Left lung (tissue), 10 donors: ENCODE measurements around the gene MARVELD3. TPM values are rescaled to one million over a fixed set of nuclear protein-coding genes. Genes with fewer than 3 reads are reported as not detected.
A peak's percentile ranks its signal among the peaks of the same experiment; 100 is the strongest.

Experiments used
- ATAC-seq: fragments of 200-7000 bp; cut with Tn5 transposase; one replicate; pipeline ENCODE4 v1.9.1; 2020; ENCODE audit warnings: moderate library complexity
- DNase-seq, 4 donors: peaks; one replicate each; pipeline ENCODE4 v3.0.0-alpha.2; 2013 to 2020
- H3K27ac ChIP-seq, 2 donors: fragments of 200-600 bp; sonication (generic) in 1 of 2; one replicate each; pipeline versions ENCODE4 v1.5.0 to v1.8.0; 2020 to 2021
- H3K27me3 ChIP-seq, 2 donors: fragments of 200-600 bp; sonication (generic) in 1 of 2; one replicate each; pipeline versions ENCODE4 v1.5.0 to v1.8.0; 2020 to 2021
- H3K36me3 ChIP-seq, 2 donors: fragments of 200-600 bp; sonication (generic) in 1 of 2; one replicate each; pipeline versions ENCODE4 v1.5.0 to v1.8.0; 2020 to 2021
- H3K4me1 ChIP-seq, 2 donors: fragments of 200-600 bp; one replicate each; pipeline ENCODE4 v1.8.0; 2021
- H3K4me3 ChIP-seq, 2 donors: fragments of 200-600 bp; sonication (generic) in 1 of 2; one replicate each; pipeline versions ENCODE4 v1.5.0 to v1.8.0; 2020 to 2021; ENCODE audit warnings: mild to moderate bottlenecking in 1 of 2
- H3K9me3 ChIP-seq, 2 donors: fragments of 200-600 bp; sonication (generic) in 1 of 2; one replicate each; pipeline versions ENCODE4 v1.5.0 to v1.8.0; 2020 to 2021
- CTCF ChIP-seq, 2 donors: fragments of 200-600 bp; sonication (generic) in 1 of 2; IDR thresholded peaks; one replicate each; pipeline versions ENCODE4 v1.5.0 to v1.8.0; 2021; ENCODE audit warnings: antibody characterized with exemption in 2 of 2
- intact Hi-C, 2 donors: fragments of 100-400 bp; cut with DNase I; formaldehyde crosslinking; loops; one replicate each; pipeline versions ENCODE4 v1.11.2 to v1.14.2; 2022
- polyA plus RNA-seq, 6 donors: library from polyadenylated mRNA; unstranded; fragments of 120-200 nt; gene quantifications; one replicate each; pipeline ENCODE4 v1.2.1, GENCODE V29; 2013; ENCODE audit not compliant: insufficient read length in 6 of 6
- total RNA-seq, 2 donors: library from RNA; stranded (reverse); fragmentation: NEBNext Ultra II Directional; extraction: Animal tissue kit (Norgen Biotek cat#: 25700); gene quantifications; one replicate each; pipeline ENCODE4 v1.2.1, GENCODE V29; 2021
- donor health status: DM: no; HTN: yes; CAD: no.
- donor health status: DM: no; HTN: no; CAD: no.

Gene MARVELD3
- total and polyA plus RNA-seq, 8 donors: 7.5 to 12.0 (median 7.9) TPM

DNA sequence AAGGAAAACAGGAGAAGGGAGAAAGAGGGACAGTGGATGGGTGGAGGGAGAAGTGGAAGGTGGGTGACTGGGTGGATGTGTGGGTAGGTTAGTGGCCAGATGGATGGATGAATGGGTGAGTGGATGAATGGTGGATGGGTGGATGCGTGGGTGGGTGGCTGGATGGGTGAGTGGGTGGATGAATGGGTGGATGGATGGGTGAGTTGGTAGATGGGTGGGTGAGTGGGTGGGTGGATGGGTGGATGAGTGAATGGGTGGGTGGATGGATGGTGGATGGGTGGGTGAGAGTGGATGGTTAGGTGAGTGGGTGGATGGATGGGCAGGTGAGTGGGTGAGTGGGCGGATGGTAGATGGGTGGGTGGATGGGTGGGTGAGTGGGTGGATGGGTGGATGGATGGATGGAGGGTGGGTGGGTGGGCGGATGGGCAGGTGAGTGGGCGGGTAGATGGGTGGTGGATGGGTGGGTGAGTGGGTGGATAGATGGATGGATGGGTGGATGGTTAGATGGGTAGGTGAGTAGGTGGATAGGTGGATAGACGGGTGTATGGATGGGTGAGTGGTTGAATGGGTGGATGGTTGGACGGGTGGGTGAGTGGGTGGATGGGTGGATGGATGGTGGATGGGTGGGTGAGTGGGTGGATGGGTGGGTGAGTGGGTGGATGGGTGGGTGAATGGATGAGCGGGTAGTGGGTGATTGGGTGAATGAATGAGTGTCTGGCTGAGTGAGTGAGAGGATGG, 702 bp upstream of the MARVELD3 start:
- DNase-seq (no peak), ATAC-seq (no peak)
- Histone ChIP-seq H3K4me3 (no peak overlapping the region), H3K27me3 (peaks cover 18 to 49% of the 10 kb centered on the region in 2 donors), H3K4me1 (peaks cover 8 to 13% of the 10 kb centered on the region in 2 donors), H3K9me3 (no peaks in the 10 kb centered on the region), H3K36me3 (no peaks in the 10 kb centered on the region), H3K27ac (no peak overlapping the region)
- intact Hi-C loops: no loop called here
- TF ChIP-seq CTCF (IDR thresholded peaks at IDR 0.05): no peak

- peak; percentile 9 to 85 (median 52) for DNase-seq
- peaks cover 8 to 13% of the 10 kb centered on the region in 2 donors for H3K4me1 ChIP-seq
- H3K4me3 ChIP-seq: peak overlapping the region; percentile 48 to 49
- intact Hi-C loops: no loop called here
- H3K36me3 ChIP-seq: no peaks in the 10 kb centered on the region
- H3K27ac ChIP-seq: peak overlapping the region; percentile 4 to 26
- ATAC-seq: peak; percentile 89
- no peaks in the 10 kb centered on the region for H3K9me3 ChIP-seq
- peaks cover 18 to 49% of the 10 kb centered on the region in 2 donors for H3K27me3 ChIP-seq
- no peak for TF ChIP-seq CTCF (IDR thresholded peaks at IDR 0.05)
These were observed 852 bp downstream of the MARVELD3 start for GRCh38 chr16:71626858-71627213.

DNA sequence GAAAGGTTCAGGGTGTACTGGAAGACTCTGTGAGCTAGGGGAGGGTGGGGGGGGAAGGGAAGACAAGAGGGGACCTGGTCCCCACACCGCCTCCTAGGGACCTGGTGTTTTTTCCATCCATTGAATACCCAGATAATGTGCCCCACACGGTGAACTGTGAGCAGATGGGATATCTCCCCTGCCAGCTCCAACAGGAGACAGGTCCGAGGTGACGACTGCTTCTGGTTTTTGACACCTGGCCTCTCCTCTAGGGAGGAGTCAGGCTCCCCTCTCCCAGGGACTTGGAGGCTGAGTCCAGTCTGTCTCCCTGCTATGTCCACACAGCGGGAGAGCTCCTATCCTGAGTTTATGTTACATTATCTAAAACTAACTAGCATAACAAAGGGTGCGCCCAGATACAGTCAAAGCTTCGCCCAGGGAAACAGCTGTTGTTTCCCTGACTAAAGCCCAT, 1.8 kb downstream of the MARVELD3 start:
- no peak for TF ChIP-seq CTCF (IDR thresholded peaks at IDR 0.05)
- Histone ChIP-seq H3K27me3 (peaks cover 18 to 49% of the 10 kb centered on the region in 2 donors), H3K4me1 (peaks cover 8 to 13% of the 10 kb centered on the region in 2 donors), H3K27ac (no peak overlapping the region), H3K4me3 (no peak overlapping the region), H3K36me3 (no peaks in the 10 kb centered on the region), H3K9me3 (no peaks in the 10 kb centered on the region)
- intact Hi-C loops: no loop called here
- no peak for ATAC-seq
- DNase-seq: no peak

- Histone ChIP-seq H3K36me3 (no peaks in the 10 kb centered on the region), H3K4me1 (peaks cover 8 to 13% of the 10 kb centered on the region in 2 donors), H3K9me3 (no peaks in the 10 kb centered on the region), H3K27ac (peak overlapping the region in 1 of 2 donors; percentile 1), H3K4me3 (no peak overlapping the region), H3K27me3 (peaks cover 18 to 46% of the 10 kb centered on the region in 2 donors)
- intact Hi-C loops: no loop called here
- no peak for TF ChIP-seq CTCF (IDR thresholded peaks at IDR 0.05)
- ATAC-seq: peak; percentile 51
- peak in 2 of 4 donors; percentile 7 to 32 for DNase-seq
These were observed 2.8 kb downstream of the MARVELD3 start for GRCh38 chr16:71628810-71629209.

GRCh38 chr16:71629278-71630016, 3.5 kb downstream of the MARVELD3 start:
- Histone ChIP-seq H3K27ac (peak overlapping the region in 1 of 2 donors; percentile 1), H3K4me3 (no peak overlapping the region), H3K27me3 (peaks cover 18 to 39% of the 10 kb centered on the region in 2 donors), H3K36me3 (no peaks in the 10 kb centered on the region), H3K4me1 (peaks cover 8 to 13% of the 10 kb centered on the region in 2 donors), H3K9me3 (no peaks in the 10 kb centered on the region)
- DNase-seq (no peak), ATAC-seq (no peak)
- no peak for TF ChIP-seq CTCF (IDR thresholded peaks at IDR 0.05)
- intact Hi-C loops: no loop called here
